ENCODE results near the gene ESPN. TPM values are rescaled to one million over a fixed set of nuclear protein-coding genes. Genes with fewer than 3 reads are reported as not detected.

ESPN gene
- total RNA-seq, 6 donors from 2014 or later = 2.1 to 27.2 (median 4.8) TPM

GRCh38 chr1:6473156-6473555, 48.6 kb downstream of the ESPN start:
- peaks cover 0 to 4% (median 0%) of the 10 kb centered on the region in 4 donors for H3K4me1 ChIP-seq
- WGBS, 2 donors = 80 to 97% methylated on average over 1 to 17 of the region's 18 CpGs
- DNase-seq (no peak), ATAC-seq (ENCODE audit: low FRiP score in 2 of 2) (no peak)
- no peak overlapping the region for H3K27ac ChIP-seq
- H3K9me3 ChIP-seq = no peaks in the 10 kb centered on the region
- no peak overlapping the region for H3K4me3 ChIP-seq
- no peaks in the 10 kb centered on the region for H3K27me3 ChIP-seq
- TF ChIP-seq, protein P1, sequence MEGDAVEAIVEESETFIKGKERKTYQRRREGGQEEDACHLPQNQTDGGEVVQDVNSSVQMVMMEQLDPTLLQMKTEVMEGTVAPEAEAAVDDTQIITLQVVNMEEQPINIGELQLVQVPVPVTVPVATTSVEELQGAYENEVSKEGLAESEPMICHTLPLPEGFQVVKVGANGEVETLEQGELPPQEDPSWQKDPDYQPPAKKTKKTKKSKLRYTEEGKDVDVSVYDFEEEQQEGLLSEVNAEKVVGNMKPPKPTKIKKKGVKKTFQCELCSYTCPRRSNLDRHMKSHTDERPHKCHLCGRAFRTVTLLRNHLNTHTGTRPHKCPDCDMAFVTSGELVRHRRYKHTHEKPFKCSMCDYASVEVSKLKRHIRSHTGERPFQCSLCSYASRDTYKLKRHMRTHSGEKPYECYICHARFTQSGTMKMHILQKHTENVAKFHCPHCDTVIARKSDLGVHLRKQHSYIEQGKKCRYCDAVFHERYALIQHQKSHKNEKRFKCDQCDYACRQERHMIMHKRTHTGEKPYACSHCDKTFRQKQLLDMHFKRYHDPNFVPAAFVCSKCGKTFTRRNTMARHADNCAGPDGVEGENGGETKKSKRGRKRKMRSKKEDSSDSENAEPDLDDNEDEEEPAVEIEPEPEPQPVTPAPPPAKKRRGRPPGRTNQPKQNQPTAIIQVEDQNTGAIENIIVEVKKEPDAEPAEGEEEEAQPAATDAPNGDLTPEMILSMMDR (IDR thresholded peaks at IDR 0.05) = no peak
- TF ChIP-seq POLR2AphosphoS5 (IDR thresholded peaks at IDR 0.05) = no peak
- no peak for TF ChIP-seq EP300 (IDR thresholded peaks at IDR 0.05)
- TF ChIP-seq POLR2A (IDR thresholded peaks at IDR 0.05) = no peak
- H3K36me3 ChIP-seq = peaks cover 0 to 42% (median 10%) of the 10 kb centered on the region in 4 donors

GRCh38 chr1:6473974-6474814, 49.6 kb downstream of the ESPN start:
- ATAC-seq (ENCODE audit: low FRiP score in 2 of 2) = no peak
- TF ChIP-seq POLR2A (IDR thresholded peaks at IDR 0.05) (no peak), POLR2AphosphoS5 (IDR thresholded peaks at IDR 0.05) (no peak), EP300 (IDR thresholded peaks at IDR 0.05) (no peak)
- TF ChIP-seq, protein P1 (IDR thresholded peaks at IDR 0.05) = no peak
- WGBS, 2 donors = 88 to 93% methylated on average over 8 to 27 of the region's 33 CpGs

DNA sequence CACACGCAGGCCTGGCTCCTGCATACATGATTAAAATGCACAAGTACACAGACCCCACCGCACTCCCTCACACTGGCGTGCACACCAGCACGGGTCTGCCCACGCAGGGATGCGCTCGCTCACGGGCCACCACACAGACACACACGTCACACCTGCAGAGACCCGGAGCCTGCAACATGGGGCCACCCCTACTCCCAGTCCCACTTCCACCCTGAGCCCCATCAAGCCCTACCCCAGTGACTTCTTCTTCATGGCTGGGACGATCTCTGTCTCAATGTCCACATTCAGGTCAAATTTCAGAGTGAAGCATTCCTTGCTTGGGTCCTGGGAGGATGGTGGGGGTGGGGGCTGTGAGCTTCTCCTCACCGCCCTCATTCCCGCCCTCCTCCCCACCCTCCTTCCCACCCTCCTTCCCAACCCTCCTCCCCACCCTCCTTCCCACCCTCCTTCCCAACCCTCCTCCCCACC, 50.3 kb downstream of the ESPN start:
- no peak overlapping the region for H3K4me3 ChIP-seq
- H3K27me3 ChIP-seq = no peaks in the 10 kb centered on the region
- no peak overlapping the region for H3K27ac ChIP-seq
- ATAC-seq (ENCODE audit: low FRiP score in 2 of 2) (no peak), DNase-seq (peak in 1 of 2 donors; percentile 61)
- TF ChIP-seq, protein P1 (IDR thresholded peaks at IDR 0.05) = no peak
- TF ChIP-seq POLR2A (IDR thresholded peaks at IDR 0.05) (no peak), POLR2AphosphoS5 (IDR thresholded peaks at IDR 0.05) (no peak), EP300 (IDR thresholded peaks at IDR 0.05) (no peak)
- peaks cover 0 to 4% (median 0%) of the 10 kb centered on the region in 4 donors for H3K4me1 ChIP-seq
- H3K36me3 ChIP-seq = peaks cover 0 to 26% (median 5%) of the 10 kb centered on the region in 4 donors
- no peaks in the 10 kb centered on the region for H3K9me3 ChIP-seq
- 79 to 86% methylated on average over 5 to 13 of the region's 13 CpGs for WGBS, 2 donors

More at GRCh38 chr1:6473974-6474814, 49.6 kb downstream of the ESPN start:
- no peaks in the 10 kb centered on the region for H3K9me3 ChIP-seq
- no peak overlapping the region for H3K4me3 ChIP-seq
- H3K4me1 ChIP-seq = peaks cover 0 to 4% (median 0%) of the 10 kb centered on the region in 4 donors
- H3K27ac ChIP-seq = no peak overlapping the region
- peaks cover 0 to 32% (median 7%) of the 10 kb centered on the region in 4 donors for H3K36me3 ChIP-seq
- no peaks in the 10 kb centered on the region for H3K27me3 ChIP-seq
- peak in 1 of 2 donors; percentile 76 for DNase-seq

DNA sequence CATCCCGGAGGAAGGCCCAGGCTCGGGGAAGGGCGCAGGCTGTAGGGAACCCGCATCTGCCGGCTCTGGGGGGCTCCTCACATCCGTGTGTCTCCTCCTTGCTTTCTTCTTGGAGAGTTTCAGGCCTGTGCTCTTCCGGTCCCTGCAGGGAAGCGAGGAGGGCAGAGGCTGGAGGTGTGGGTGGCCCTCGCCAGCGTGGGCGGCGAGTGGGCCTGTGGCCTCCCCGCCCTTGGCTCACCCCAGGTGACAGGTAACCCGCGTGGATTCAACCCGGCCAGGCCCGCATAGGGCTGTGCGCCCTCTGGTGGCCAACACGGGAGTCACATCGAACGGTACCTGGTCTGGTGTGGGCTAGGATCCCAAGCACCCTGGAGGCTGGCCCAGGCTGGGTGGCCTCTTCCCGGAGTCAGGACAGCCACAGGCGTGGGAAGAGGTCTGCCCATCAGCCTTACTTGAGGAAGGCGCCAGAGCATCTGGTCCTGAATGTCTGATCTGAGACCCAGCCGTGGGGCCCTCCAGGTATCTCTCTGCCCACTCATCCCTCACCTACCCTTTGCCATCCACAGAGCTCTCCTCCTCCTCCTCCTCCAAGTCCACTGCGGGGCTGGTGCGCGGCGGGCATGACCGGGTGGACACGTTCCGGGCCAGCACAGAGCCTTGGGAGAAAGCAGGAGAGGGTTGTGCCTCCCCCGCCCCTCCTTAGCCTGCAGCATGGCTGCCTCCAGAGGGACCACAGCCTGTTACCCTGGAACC, 51.0 kb downstream of the ESPN start:
- TF ChIP-seq EP300 (IDR thresholded peaks at IDR 0.05) = no peak
- TF ChIP-seq, protein P1 (IDR thresholded peaks at IDR 0.05) = peak; percentile 87 to 93 (median 88)
- no peaks in the 10 kb centered on the region for H3K9me3 ChIP-seq
- 26 to 87% methylated on average over 5 to 23 of the region's 33 CpGs for WGBS, 2 donors
- H3K27me3 ChIP-seq = no peaks in the 10 kb centered on the region
- peaks cover 0 to 19% (median 5%) of the 10 kb centered on the region in 4 donors for H3K36me3 ChIP-seq
- H3K27ac ChIP-seq = no peak overlapping the region
- DNase-seq (peak; percentile 73 to 88), ATAC-seq (ENCODE audit: low FRiP score in 2 of 2) (peak; percentile 76 to 80)
- H3K4me1 ChIP-seq = peaks cover 0 to 4% (median 0%) of the 10 kb centered on the region in 4 donors
- no peak overlapping the region for H3K4me3 ChIP-seq

All from upper lobe of left lung (tissue), 6 donors.